Retinal pigment epithelial cell (primary cell): ENCODE data around the gene MTHFD1L.

Experiments used
- DNase-seq: peaks from one replicate; pipeline ENCODE4 v3.0.0-alpha.2; 2010; ENCODE audit warnings: low read depth
- H3K4me3 ChIP-seq: 2 replicates; pipeline ENCODE4 v1.5.1; 2011; ENCODE audit warnings: mild to moderate bottlenecking, low read length, control low read depth, moderate library complexity
- TF ChIP-seq, protein P1 (sequence below): conservative IDR thresholded peaks from 2 replicates; pipeline ENCODE4 v1.5.1; 2011; ENCODE audit warnings: low read depth, low read length, control low read depth, inconsistent platforms

The MTHFD1L gene

DNA sequence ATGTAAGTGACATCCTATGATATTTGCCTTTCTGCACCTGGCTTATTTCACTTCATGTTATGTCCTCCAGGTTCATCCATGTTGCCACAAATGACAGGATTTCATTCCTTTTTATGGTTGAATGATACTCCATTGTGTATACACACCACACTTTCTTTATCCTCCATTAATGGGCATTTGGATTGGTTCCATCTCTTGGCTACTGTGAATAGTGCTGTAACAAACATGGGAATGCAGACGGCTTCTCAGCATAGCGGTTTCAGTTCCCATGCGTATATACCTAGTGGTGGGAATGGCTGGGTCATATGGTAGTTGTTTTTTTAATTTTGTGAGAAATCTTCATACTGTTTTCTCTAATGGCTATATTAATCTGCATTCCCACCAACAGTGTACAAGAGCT is 14.8 kb downstream of the MTHFD1L start:
- TF ChIP-seq, protein P1, sequence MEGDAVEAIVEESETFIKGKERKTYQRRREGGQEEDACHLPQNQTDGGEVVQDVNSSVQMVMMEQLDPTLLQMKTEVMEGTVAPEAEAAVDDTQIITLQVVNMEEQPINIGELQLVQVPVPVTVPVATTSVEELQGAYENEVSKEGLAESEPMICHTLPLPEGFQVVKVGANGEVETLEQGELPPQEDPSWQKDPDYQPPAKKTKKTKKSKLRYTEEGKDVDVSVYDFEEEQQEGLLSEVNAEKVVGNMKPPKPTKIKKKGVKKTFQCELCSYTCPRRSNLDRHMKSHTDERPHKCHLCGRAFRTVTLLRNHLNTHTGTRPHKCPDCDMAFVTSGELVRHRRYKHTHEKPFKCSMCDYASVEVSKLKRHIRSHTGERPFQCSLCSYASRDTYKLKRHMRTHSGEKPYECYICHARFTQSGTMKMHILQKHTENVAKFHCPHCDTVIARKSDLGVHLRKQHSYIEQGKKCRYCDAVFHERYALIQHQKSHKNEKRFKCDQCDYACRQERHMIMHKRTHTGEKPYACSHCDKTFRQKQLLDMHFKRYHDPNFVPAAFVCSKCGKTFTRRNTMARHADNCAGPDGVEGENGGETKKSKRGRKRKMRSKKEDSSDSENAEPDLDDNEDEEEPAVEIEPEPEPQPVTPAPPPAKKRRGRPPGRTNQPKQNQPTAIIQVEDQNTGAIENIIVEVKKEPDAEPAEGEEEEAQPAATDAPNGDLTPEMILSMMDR = no peak
- no peak for DNase-seq
- H3K4me3 ChIP-seq = no peak overlapping the region

DNA sequence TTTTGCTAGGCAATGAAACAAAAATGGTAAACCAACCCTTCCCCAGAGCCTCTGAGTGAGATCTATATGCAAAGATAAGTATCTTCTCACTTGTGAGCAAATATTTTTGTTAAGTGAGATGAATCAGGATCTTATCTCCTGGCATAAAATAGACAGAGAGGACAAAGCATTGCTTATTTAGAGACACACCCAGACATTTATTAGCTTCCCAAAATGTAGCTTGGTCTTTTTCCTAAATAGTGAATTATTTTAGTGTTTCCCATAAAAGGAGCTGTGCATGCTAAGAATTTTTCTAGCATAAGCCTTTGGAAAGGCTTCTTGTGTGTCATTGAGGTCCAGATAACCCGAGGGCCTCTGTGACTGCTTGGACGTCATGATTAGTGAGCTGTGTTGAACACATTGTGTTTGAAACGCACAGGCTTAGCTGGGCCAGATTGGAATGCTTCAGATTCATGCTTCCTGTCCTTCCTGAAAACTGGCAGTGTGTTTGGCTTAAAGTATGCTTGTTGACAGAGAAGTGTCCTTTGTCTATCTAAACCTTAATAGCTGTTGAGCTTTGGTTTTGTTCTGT is 16.5 kb downstream of the MTHFD1L start:
- peak; percentile 95 for DNase-seq
- TF ChIP-seq, protein P1 = no peak
- H3K4me3 ChIP-seq = no peak overlapping the region

DNA sequence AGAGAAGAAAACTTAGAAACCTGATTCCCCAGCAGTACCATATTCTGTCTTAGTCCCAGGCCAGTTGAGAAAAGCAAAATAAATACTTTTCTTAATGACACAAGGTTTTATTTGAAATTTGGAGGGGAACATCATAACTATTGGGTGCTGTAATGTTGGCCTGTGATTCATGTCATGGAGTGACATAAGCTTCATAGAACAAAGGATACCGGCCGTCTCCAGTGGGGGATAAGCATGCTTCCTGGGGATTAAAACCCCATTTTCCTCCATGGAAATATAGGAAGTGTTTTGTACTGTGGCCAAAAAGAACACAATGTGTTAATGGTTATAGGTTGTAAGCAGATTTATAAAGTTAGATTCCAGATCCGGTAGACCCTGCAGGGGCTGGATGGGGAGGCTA is 18.0 kb downstream of the MTHFD1L start:
- H3K4me3 ChIP-seq = no peak overlapping the region
- TF ChIP-seq, protein P1 = no peak
- DNase-seq = no peak

DNA sequence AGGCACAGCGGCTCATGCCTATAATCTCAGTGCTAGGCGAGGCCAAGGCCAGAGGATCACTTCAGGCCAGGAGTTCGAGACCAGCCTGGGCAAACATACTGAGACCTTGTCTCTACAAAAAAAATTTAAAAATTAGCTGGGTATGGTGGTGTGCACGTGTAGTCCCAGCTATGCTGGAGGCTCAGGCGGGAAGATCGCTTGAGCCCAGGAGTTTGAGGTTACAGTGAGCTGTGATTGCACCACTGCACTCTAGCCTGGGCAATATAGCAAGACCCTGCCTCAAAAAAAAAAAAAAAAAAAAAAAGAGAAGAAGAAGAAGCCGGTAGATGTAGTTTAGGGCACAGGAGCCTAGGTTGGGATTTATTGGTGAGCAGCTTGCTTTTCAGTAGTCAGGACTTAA is 20.7 kb downstream of the MTHFD1L start:
- H3K4me3 ChIP-seq = no peak overlapping the region
- no peak for DNase-seq
- TF ChIP-seq, protein P1 = no peak

DNA sequence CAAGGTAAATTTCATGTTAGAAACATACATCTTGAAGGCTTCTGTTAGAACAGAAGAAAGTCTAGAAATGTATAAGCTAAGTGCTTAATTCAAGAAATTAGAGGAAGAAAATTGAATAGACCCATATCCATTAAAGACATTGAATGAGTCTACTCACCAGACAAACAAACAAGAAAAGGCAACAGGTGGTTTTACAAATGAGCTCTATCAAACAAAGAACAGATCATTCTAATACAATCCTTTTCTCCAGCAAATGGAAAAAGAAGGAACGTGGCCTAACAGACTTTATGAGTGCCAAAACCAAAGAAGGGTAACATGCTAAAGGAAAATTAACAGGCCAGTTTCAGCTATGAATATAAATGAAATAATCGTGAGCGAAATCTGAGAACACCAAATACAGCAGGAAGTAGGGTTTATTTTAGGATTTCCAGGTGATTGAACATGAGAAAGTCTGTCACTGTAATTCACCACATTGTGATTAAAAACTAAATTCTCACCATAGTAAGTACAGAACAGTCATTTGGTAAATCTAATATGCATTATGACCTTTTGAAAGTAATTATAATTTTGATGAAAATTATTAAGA is 22.6 kb downstream of the MTHFD1L start:
- TF ChIP-seq, protein P1 = no peak
- H3K4me3 ChIP-seq = no peak overlapping the region
- no peak for DNase-seq

DNA sequence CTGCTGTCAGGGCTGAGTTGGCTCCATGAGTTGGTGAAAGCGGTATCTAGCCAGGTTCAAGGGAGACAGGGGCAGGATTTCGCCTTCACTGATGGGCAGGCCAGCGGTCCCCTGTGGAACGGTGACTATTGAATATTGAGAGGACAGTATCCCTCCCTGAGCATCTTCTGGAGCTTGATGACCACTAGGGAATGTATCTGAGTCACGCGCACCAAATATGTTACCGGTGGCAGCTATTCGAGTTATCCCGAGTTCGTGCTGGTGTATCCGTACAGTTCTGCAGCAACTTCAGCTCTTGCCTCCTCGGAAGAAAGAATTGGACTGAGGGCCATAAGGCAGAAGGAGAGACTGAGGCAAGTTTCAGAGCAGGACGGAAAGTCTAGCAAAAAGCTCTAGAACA is 24.8 kb downstream of the MTHFD1L start:
- DNase-seq = no peak
- TF ChIP-seq, protein P1 = no peak
- H3K4me3 ChIP-seq = no peak overlapping the region

DNA sequence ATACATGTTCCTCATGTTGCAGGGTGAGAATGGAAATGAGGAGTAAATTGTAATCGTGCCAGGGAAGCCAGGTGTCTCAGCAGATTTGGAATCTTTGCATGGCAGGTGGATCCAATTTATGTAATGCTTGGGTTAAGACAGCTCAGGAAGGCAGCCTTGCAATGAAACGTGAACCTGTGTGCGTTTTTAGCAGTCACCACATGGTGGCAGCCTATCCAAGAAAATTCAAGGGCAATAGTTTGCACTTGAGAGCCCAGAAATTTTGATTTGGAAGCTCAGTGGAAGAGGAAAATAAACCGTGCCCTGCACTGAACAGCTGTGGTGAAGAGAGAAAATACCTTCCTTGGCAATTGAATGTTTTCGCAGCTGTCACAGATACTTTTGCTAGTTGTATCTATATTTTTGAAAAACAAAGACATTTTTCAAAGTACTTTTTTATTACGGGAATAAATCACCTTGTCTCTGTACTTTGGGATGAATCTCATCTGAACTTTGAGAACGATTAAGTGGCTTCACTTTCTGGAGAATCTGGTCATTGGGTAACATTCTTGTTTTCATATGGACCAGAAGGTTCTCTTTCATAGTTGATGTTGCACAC is 26.5 kb downstream of the MTHFD1L start:
- DNase-seq = peak; percentile 34
- TF ChIP-seq, protein P1 = peak; percentile 86
- H3K4me3 ChIP-seq = no peak overlapping the region
